GM19023 (cell line): ENCODE results near the gene PIEZO1.
"Not testable (repeated sequence)": the region's sequence is repeated elsewhere in the genome, so short reads cannot be mapped to it uniquely, and the experiment has no call there.

ENCODE experiments used
- ATAC-seq: cut with Tn5 transposase; IDR thresholded peaks from one replicate; pipeline ENCODE4 v1.9.1; 2021; ENCODE audit warnings: mild to moderate bottlenecking, moderate library complexity; ENCODE audit not compliant: unreplicated experiment

Gene PIEZO1

DNA sequence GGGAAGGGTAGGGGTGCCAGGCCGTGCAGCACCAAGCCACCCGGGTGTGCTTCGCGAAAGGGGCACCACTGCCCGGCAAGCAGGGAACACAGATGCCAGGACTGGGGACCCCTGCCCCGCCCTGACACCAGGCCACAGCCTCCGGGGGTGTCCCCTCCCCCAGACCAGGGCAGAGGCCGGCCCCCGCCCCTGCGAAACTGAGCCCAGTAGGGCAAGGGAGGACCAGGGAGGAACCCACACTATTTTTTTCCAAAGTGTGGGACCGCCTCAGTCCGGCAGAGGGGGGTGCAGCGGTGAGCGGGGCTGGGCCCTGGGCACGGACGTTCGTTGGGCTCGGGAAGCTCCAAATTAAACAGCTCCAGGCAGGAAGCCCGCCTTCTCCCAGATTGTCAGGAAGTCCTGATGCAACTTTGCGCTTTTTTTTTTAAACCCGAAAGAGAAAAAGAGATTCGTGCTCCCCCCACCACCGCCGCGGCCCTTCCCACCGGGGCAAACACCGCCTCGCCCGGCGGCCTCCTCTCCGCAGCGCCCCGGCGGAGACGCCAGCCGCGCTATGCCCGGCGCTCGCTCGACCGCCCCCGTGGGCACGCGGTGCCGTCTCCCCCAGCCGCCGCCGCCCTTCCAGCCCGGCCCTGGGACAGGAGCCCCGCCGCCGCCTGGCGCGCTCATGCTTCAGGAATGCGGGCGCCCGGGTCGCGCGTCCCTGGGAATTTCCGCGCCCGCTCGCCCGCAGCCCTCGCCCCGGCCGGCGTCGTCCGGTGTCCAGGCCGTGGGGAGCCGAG lies 755 bp downstream of the PIEZO1 start:
- ATAC-seq: no peak

GRCh38 chr16:88783391-88784073 lies 1.5 kb downstream of the PIEZO1 start:
- ATAC-seq: no peak

DNA sequence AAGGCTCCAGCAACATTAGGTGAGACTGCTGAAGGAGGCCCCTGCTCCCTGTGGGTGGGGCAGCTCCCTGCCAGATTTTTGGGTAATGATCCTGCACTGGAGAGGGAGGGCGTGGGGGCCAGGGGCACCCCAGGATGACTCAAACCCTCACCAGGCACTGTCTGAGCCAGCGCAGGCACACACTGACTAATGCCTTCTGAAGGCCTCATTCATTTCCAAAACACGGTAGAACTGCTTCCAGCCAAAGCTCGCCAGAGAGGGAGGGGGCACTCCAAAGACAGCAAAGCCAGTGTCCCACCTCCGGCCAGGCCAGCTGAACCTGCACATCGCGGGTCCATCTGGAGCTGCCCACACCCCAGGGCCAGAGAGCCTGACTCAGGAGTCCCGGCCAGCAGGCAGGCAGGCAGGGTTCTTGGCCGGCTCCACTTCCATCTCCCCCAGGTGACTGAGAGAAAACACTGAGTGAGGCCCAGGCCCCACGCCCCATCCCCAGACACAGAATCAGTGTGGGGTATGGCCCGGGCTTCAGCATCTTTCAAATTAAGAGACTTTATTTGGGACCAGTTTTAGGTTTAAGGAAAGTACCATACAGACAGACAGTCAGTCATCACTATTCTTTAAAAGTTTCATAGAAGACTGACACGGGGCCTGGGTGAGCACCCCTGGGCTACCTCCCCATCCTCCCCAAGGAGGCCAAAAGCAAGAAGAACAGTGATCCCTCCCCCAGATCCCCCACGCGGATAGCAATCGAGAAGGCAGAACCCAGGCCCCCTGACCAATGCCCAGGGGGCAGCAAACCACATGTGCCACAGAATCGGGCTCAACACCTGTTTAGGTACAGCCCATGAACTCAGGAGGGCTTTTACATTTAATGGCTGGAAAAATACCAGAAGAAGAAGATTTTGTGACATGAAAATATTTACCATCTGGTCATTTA lies 2.3 kb downstream of the PIEZO1 start:
- ATAC-seq: no peak

DNA sequence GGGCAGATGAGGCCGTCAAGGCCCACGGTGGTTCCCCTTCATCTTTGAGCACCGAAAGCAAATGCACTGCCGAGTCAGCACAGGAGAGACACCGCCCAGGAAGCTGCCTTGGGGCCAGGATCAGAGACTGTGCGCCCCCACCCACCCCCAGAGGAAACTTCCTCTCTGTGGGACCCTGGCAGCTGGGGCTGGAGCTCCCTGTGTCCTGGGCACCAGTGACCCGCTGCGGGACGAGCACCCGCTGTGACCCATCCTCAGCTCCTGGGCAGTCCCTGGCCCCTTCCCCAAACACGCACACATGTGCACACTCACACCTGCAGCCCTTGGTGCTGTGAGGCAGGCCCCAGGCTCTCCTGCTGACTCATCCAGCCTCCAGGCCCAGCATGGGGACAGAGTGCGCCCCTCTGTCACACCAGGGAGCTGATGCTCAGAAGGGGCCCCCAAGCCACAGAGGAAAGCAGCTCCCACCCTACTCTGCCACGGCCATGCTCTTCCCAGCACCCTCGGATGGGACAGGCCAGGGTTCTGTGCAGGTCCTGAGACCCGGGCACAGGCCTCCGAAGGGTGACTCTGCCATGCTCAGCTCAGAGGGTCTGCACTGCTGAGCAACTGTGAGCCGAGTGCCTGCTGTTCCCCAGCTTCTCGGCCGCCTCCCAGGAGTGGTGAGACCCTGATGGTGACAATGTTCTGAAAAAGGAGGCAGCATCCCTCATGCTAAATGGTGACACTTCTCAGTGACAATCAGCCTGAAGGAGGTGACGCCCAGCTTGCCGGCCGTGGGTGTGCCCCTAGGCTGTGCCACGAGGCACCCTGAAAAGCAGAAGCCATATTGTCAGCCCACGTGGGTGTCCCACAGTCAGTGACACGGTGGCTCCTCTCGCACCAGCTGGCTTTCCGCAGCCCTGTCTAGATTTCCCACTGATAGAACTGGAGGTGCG lies 3.6 kb downstream of the PIEZO1 start:
- peak; percentile 41 for ATAC-seq

GRCh38 chr16:88780142-88781062 lies 4.6 kb downstream of the PIEZO1 start:
- no peak for ATAC-seq

DNA sequence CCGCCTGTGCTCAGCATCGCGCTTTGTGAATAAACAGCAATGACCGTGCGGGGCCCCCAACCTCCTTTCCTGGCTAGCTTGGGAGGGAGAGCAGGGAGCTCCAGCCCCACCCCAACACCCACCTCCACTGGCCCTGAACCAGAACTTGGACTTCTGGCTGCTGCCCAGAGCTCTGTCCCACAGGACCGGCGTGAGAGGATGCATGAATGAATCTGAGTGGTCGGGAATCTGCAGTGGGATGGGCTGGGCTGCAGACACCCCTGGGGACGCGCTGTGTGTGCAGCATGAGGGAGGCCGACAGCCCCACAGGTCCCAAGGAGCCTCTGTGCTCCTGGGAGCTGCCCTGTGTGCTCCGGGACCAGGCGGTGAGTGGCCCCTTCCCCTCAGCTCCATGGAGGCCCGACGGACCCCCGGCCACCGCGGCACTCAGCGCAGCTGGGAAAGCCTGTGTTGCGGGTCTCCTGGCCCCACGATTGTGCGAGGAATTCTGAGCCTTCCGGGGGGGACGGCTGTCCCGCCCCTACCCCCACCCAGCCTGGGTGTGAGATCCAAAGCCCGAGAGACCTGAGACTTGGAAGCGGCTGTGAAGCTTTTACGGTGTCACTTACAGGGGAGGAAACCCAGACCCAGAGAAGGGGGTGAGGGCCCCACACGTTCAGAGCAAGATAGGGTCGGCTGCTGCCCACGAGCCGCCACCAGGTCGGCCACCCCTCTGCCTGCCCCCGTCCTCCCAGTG lies 5.4 kb downstream of the PIEZO1 start:
- no peak for ATAC-seq

GRCh38 chr16:88778541-88779065 lies 6.4 kb downstream of the PIEZO1 start:
- no peak for ATAC-seq

DNA sequence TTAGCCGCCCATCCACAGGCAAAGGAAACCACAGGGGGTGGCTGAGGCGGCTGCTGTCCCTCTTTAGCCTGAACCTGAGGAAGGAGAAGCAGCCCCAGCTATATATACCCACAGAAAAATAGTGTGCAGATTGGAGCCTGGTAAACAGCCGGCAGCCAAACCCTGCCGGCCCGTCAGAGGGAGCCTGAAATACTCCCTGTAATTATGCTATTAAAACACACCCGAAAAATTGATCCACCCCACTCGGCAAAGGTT lies 6.8 kb downstream of the PIEZO1 start:
- ATAC-seq: no peak

DNA sequence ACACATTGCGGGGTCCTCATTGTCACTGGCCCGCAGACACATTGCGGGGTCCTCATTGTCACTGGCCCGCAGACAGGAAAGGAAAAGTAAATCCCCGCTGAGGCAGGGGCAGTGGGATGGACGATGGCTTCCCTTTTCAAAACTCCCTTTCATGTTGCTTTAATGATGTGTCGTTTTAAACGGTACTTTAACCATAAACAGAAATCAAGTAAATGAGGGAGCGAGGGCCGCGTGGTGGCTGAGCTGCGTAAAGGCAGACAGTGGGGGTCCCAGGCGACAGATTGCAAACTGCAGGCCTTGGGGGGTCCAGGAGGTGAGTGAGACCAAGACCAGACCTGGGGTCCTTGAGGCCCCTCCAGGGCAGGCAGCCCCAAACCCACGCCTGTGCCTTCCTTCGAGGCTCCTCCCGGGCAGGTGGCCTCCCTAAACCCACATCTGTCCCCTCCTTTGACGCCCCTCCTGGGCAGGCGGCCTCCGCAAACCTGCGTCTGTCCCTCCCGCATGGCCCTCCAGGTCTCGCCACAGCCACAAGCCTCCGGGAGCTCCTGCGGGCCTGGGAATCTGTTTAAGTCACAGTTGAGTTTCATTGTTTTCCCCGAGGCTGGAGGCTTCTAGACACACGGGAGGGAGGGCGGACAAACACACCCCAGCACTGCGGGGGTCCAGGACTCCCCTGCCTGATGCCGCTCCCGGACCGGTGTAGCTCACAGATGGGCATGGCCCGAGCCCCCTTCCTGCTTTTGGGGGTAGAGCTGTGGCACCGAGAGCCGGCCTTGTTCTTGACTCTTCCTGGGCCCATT lies 7.3 kb downstream of the PIEZO1 start:
- no peak for ATAC-seq

GRCh38 chr16:88775825-88776224 lies 9.2 kb downstream of the PIEZO1 start:
- ATAC-seq: no peak

GRCh38 chr16:88774544-88775393 lies 10.3 kb downstream of the PIEZO1 start:
- ATAC-seq: no peak

DNA sequence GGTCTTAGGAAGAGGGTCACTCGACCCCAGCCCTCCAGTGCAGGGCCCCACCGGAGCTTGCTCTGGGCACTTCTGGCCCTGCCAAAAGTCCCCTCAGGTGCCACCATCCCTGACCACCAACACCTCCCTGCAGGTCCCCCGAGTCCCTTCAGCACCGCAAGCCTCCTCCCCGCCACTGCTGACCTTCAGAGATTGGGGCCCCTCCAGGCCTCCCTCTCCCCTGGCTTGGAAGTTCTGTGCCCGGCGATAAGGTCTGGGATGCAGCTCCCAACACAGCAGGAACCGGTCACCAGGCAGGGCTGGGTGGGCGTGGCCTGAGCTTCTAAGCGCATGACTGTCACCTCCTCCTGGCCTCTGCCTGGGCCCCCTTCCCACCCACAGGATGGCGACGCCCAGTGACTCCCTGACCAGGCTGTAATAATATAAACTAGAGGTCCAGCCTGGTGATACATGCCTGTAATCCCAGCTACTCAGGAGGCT lies 11.2 kb downstream of the PIEZO1 start:
- no peak for ATAC-seq

- ATAC-seq: no peak
Measured at GRCh38 chr16:88772871-88773811, 11.9 kb downstream of the PIEZO1 start.

- ATAC-seq: not testable (repeated sequence)
Measured at GRCh38 chr16:88771781-88772180, 13.2 kb downstream of the PIEZO1 start.

GRCh38 chr16:88771294-88771772 lies 13.7 kb downstream of the PIEZO1 start:
- no peak for ATAC-seq
